M059J (cell line): ENCODE results near the gene TIMM8B. TPM values are rescaled to one million over a fixed set of nuclear protein-coding genes. Genes with fewer than 3 reads are reported as not detected.
"Not testable (repeated sequence)": the region's sequence is repeated elsewhere in the genome, so short reads cannot be mapped to it uniquely, and the experiment has no call there.

ENCODE experiments used
- DNase-seq: peaks from one replicate; pipeline ENCODE4 v3.0.0-alpha.2; 2012; ENCODE audit warnings: low read depth
- total RNA-seq: library from RNA; depleted of rRNA; stranded (reverse); fragments of >200 nt; shearing (Covaris generic); gene quantifications from 2 replicates; pipeline ENCODE4 v1.2.3, GENCODE V29; 2014; rRNA removed

The TIMM8B gene, protein sequence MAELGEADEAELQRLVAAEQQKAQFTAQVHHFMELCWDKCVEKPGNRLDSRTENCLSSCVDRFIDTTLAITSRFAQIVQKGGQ
- 77.2 and 89.5 TPM in 2 replicates for total RNA-seq

DNA sequence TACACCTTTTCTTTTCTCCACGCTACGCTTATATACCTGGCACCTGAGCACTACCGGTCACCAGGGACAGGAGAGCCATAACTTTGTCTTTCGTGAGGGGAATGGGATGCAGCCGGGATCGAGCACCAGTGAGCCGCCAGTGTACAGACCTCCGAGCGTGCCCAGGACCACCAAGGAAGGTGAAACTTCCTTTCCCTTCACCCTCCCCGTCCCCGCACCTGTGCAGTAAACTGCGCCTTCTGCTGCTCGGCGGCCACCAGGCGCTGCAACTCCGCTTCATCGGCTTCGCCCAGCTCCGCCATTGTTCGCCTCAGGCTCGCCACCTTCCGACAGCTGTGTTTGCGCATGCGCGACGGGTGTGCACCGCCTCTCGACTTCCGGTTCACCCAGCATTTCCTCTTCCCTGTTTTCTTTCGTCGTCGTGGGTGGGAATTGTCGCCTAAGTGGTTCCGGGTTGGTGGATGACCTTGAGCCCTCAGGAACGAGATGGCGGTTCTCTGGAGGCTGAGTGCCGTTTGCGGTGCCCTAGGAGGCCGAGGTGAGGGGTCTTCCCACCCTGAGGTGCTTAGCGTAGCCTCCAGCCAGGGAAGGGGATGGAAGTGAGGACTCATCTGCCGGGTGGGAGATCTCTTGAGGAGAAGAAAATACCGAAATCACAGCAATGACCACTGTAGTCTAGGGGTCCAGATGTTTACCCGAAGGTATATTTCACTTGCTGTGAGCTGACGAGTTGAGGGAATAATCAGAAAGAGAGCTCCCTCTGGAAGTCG lies at the start of gene TIMM8B, which contains the start of gene SDHD:
TIMM8B (minus strand) TSS at position 335 of the 770 bp plus-strand sequence; CDS start at position 302, 33 bp downstream.
SDHD (plus strand) TSS at position 452 of the 770 bp plus-strand sequence; CDS start at position 487, 35 bp downstream.
- DNase-seq: peak; percentile 98

DNA sequence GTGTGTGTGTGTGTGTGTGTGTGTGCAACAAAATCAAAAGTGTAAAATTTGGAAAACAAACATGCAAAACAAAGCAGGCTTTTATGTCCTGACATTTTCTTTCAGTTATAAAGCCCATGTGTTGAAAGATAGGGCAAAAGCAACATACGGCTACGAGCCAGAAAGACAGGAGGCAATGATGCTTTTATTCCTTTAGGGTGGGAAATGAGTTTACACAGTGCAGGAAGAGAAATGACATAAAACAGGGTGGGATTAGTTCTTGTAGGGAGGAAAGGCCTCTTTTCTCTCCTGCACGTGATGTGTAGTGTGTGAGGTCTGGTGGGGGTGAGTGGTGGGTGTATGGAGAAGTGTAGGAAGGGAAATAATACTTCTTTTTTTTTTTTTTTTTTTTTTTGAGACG lies 47.9 kb upstream of the TIMM8B start:
- DNase-seq: no peak

DNA sequence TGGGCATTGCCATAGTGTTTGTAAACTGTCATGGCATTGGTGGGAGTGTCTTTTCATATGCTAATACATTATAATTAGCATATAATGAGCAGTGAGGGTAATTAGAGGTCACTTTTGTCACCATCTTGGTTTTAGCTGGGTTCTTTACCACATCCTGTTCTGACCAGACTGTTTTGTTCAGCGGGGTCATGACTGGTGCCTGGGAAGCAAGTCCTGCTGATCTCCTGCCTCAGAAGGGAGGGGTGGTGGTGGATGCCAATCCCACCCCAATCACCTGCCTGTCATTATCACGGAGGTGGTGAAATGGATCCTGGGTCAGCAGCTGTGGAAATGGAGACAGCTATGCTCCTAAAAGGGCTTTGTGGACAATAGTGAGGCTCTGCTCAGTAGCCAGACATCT lies 46.2 kb upstream of the TIMM8B start:
- peak; percentile 52 for DNase-seq

DNA sequence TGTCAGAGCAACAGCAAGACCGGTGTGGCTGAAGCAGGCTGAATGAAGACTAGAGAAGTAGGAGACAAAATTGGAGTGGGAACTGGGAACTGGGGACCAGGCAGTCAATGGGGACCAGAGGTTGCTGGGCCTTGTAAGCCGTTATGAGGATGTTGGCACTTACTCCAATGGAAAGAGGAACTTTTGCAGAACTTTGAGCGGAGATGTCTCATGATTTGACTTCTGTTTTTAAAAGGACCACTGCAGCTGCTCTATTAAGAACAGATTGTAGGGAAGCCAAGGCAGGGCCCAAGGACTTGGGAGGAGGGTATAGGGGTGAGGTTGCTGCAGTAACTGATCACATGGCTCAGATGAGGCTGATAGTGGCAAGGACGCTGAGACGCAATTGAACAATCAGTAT lies 43.1 kb upstream of the TIMM8B start:
- DNase-seq: no peak

DNA sequence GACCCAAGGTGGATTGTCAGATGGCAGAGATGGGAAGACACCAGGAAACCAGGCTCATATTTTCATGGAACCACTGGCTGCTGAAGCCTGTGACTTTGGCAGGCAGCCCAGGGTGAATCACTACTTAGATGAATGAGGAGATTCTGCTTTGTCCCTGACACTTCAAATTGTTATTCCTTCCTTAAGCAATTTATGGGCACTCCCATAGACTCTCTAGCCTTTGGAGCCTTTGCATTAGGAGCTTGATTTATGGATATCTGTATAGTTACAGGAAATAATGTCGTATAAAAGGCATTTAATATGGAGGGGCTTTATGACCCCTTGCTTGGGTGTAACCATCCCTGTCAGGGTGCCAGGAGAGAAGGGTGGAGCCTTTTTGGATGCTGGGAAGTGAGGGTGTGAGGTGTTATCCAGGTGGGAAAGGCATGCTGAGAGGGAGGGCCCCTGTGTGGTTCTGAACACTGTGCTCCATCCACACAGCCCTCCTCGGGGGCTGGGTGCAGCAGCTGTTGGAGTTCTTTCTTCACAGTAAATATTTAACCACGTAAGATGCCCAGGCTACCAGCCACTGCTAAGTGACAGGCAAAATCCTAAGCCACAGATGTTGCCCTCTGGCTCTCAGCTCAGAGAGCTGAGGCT lies 42.0 kb upstream of the TIMM8B start:
- DNase-seq: peak; percentile 94

DNA sequence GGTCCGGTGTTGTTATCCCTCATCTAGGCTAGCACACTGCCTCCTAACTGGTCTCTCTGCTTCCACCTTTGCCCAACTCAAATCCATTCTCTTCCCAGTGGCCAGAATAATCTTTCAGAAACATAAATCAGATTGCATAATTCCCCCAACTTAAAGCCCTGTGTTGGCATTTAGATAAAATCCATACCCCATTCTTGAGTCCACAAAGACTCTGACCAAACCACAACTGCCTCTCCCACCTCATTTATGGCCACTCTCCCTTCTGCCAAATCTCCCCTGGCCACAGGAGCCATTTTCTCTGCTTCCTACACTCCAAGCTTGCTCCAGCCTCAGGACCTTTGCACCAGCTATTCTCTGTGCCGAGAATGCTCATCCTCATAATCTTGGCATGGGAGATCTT lies 40.5 kb upstream of the TIMM8B start:
- DNase-seq: no peak

DNA sequence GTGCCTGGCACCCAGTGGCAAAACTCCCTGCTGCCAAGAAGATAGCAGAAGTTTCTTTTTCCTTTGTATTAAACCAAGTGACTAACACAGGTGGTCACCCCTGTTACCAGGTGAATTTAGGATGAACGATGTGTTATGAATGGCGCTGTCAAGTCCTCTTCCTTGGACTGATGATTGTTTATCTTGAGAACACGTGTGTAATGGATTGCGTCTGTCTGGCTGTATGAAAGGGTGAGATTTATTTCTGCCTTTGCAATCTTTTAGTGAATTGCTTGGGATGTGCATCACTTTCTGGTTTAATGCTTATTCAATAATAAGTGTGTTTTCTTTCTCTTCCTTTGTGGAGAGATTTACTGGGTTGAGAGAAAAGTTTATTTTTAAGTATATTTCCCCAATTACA lies 36.6 kb upstream of the TIMM8B start:
- no peak for DNase-seq

DNA sequence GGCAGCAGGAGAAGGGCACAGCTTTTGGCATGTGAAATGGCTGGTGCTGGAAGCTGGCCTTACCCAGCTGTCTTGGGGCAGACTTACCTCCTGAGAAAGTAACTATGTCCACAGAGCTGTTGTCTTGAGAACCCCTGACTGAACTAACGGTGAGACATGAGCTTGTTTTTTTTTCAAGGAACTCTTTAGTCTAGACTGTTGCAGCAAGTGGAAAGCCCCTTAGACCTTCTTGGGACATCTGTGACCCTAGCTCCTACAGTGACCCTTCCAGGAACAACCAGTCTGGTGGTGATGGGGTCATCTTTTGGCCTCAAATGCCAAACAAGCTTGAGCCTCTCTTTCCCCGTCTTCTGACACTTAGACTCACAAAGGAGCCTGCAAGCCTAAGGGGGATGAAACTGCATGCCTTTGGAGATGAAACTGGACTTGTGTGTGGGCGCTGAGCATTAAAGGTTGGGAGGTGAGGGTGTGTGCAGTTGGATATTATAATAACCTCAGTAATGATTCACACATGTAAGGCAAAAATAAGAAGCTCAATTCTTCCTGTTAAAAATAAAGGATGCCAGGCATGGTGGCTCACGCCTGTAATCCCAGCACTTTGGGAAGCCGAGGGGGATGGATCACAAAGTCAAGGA lies 35.5 kb upstream of the TIMM8B start:
- DNase-seq: no peak

DNA sequence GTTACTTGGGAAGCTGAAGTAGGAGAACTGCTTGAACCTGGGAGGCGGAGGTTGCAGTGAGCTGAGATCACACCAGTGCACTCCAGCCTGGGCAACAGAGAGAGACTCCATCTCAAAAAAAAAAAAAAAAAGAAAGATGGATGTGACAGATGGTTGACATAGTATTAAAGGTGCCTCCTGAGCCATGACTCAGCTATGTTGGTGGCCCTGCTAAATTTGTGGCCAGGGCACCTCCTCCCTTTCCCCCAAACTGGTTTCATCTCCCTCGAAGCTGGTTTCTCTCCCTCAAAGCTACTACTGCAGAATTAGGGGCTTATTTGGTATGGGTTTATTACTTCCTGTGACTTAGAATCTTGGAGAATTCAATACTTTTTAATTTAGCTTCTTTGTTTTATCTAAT lies 31.6 kb upstream of the TIMM8B start:
- DNase-seq: no peak

DNA sequence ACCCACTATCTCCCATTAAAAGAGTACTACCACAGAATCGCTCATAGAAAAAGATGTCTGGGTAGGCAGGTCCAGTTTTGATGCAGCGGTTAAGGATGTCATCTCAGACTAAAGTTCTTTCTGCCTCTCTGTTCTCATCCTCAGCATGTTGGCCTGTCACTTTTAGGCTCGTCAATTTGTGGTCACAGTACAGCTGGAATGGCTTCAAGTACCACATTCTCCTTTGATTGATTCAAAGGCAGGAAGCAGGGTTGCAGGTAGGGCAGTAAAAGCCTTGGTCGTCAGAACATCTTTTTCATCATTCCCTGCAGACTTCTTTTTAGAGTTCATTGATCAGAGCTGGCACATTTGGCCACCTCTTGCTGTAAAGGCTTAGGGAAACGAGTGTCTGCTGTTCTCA lies 28.8 kb upstream of the TIMM8B start:
- DNase-seq: no peak

DNA sequence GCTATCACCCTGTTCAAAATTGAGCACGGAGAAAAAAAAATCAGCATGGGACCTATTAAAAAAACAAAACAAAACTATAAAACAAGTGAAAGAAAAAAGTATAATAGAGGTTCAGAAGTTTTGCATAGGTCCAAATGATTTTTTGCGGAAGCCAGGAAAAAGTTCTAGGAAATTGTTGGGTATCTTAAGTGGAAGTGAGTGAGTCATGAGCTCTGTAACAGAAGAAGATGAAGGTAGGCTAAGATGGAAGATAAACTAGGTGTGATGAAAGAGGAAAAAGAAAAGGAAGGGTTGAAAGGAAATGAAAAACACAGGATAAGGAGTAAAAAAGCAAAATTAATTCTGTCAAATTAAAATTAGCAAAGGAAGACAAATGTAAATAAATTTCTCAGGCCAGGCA lies 27.9 kb upstream of the TIMM8B start:
- no peak for DNase-seq

DNA sequence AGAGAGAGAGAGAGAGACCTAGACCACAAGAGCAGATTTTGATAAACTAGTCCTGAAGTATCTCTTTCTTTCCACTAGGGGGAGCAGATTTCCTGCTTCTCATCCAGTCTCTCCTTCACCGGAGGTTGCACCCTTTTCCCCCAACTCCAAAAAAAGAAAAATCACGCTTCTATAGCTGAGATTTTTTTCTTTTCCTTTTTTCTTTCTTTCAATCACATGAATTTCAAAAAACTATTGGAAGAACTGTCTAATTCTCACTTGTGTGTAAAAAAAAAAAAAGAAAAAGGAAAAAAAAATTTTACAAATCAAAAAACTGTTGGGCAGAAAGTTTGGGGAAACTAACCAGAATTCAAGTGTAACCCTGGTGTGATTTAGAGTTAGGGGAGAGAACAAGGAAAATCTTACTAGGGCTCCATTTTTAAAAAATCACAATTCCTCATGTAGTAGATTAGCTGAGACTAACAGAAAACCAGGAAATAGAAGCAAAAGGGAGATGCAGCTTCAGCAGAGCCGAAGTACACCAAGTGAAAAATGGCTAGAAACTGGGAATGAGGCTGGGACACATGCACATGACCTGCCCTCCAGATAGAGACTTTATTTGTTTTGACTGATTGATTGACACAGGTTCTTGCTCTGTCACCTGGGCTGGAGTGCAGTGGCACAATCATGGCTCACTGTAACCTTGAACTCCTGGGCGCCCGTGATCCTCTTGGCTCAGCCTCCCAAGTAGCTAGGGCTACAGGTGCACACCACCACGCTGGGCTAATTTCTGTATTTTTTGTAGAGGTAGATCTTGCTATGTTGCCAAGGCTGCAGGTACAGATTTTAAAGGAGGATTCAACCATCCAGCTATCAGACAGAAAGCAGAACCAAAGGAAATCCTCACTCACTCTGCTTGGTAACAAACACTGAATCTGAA lies 27.2 kb upstream of the TIMM8B start:
- DNase-seq: peak; percentile 66

DNA sequence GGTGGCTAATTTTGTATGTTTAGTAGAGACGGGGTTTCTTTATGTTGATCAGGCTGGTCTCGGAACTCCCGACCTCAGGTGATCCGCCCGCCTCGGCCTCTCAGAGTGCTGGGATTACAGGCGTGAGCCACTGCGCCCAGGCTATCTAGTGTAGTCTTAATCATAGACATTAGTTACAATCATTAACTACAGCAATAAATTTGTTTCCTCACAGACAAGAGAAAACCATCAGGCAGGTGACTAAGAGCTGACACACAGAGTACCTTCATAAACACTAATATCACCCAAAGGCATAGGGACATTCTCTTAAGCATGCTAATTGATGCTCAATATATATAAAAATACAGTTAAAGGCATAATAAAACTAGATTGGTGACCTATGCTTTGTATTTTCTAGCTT lies 19.5 kb upstream of the TIMM8B start:
- DNase-seq: peak; percentile 47

DNA sequence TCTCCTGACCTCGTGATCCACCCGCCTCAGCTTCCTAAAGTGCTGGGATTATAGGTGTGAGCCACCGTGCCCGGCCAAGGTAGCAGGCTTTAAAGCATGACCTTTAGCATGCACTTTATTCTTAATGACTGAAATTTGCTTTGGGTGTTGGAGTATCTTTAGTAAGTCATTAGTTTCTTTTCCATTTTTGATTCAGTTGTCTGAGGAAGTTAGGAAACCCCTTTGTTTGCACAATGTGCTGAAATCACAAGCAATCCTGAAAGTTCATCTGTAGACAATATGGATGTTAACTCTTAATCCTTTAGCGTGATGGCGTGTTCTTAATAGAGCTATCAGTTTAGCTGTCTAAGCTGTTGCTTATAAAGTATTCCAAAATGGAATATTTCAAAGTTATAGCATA lies 16.9 kb upstream of the TIMM8B start:
- DNase-seq: no peak

DNA sequence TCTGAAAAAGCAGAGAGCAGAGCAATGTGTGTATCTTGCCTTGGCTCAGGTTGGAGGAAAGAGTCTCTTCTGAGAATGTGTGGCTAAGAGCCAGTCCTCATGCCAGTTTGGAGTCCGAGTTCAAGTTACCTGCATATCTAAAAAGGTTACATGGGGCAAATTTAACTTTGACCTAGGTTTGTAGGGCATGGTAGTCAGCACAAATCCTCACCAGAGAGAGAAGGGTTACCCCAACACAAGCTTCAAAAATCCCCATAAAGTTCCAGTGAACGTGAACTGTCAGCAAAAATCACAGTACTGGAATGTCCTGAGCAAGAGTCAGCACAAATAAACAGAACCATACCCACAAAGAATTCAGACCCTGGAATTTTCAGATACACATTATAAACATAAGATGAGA lies 13.9 kb upstream of the TIMM8B start:
- DNase-seq: no peak

DNA sequence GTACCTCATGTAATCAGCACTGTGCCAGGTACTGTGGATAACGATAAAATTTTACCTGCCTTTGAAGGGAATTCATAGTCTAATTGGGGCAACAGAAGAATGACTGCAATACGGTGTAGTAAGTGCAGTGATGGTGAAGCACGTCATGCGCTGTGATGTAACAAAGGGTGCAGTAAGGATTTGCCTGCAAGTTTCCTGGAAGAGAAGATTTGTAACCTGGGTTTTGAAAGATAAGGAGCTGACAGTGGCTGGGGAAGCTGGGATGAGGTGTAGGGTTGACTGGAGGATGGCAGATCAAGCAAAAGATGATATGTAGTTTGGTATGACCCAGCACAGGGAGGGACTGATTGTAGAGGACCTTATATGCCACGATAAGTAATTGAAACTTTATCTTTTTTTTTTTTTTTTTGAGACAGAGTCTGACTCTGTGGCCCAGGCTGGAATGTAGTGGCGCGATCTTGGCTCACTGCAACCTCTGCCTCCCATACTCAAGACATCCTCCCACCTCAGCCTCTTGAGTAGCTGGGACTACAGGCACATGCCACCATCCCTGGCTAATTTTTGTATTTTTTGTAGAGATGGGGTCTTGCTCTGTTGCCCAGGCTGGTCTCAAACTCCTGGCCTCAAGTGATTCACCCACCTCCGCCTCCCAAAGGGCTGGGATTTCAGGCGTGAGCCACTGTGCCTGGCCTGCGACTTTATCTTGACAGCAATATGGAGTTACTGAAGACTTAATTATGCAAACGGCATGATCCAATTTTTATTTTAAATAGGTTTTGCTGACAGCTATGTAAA lies 11.4 kb upstream of the TIMM8B start:
- DNase-seq: no peak

DNA sequence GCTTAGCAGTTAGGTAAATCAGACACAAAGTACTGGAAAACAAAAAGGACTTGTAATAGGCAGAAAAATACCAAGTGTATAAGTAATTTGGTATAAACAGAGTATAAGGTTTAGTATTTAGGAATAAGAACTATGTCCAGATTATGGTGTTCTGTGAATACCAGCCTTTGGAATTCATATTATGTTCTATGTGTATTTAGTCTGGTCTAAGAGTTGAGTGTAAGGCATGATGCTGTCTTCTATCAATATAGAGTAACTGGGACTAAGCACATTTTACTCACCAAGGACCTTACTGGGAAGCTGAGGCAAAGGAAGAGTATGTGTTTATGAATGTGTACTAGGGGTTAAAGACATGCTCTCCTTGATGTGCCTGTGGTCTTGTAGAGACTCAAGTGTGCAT lies 9.6 kb upstream of the TIMM8B start:
- no peak for DNase-seq

DNA sequence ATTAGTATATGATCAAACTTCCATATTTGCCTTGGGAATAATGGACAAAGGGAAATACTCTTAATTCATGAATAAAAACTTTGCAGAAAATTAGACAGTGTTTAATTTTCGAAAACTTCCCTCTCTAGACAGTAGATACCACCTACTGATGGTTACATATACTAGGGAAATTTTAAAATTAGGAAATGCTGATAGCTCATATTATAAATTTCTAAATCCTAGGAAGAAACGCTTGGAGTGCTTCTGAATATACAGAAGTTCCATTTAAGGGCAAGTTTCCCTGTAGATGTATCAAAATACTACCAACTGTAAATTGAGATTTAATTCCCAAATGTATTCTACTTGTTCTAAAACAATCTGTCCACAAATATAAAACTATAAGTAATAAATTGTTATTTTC lies 8.7 kb upstream of the TIMM8B start:
- not testable (repeated sequence) for DNase-seq

DNA sequence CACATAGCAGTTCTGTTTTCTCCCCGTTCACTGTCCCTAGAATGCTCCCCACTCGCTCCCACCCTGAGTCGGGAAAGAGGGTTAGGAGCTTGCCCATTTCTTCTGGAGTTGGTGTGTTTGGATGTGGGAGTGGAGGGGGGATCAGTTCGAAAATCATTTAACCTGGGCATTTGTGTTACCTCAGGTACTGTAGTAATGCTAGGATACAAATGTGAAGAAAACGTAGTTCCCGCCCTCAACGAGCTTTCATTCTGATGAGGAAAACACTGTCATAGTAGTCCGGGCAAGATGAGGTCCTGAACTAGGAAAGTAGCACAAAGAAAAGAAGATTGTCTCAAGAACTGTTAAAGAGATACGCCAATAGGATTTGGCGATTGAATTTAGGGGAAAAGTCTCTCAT lies 656 bp upstream of the TIMM8B start:
- DNase-seq: peak; percentile 7

DNA sequence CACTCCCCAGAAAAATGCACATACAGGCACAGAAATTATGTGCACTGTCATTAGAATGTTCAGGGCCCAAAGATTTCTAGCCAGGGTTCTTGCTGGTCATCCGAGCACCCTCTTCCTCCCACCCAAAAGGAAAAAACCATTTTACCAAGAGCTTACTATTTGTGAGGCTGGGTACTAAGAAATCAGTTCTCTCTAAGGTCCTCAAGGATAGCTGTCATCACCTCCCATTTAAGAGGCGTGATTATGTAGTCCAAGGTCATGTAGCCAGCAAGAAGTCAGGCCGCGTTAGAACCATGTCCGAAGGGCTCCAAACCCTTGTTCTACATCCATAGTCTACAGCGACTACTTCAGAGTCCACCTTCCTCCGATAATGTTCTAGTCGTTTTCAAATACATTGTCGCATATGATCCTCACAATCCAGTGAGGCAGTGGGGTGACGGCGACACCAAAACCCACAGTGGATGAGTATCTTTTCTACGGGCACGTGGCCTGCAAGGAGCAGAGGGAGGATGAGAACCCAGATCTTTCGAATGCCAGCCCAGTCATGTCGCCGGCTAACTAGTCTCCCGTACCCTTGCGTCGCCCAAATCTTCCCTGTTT lies 634 bp downstream of the TIMM8B start:
- DNase-seq: peak; percentile 40
